Gastroesophageal sphincter (tissue), 3 donors: Measurements from ENCODE around the gene RPL27A.

Experiments used
- EP300 ChIP-seq: sonication (generic); formaldehyde crosslinking; IDR thresholded peaks from one replicate; pipeline ENCODE4 v1.6.1; 2017; ENCODE audit warnings: antibody characterized with exemption, mild to moderate bottlenecking
- TF ChIP-seq, protein P1 (sequence below), 4 experiments: fragments of 200-600 bp in 2 of 4; fragments of 450-650 bp in 2 of 4; sonication (generic) in 1 of 4; IDR thresholded peaks; one replicate each; pipeline ENCODE4 v1.5.1; 2017 to 2019; ENCODE audit warnings: antibody characterized with exemption in 4 of 4, mild to moderate bottlenecking in 2 of 4, moderate library complexity in 2 of 4

DNA sequence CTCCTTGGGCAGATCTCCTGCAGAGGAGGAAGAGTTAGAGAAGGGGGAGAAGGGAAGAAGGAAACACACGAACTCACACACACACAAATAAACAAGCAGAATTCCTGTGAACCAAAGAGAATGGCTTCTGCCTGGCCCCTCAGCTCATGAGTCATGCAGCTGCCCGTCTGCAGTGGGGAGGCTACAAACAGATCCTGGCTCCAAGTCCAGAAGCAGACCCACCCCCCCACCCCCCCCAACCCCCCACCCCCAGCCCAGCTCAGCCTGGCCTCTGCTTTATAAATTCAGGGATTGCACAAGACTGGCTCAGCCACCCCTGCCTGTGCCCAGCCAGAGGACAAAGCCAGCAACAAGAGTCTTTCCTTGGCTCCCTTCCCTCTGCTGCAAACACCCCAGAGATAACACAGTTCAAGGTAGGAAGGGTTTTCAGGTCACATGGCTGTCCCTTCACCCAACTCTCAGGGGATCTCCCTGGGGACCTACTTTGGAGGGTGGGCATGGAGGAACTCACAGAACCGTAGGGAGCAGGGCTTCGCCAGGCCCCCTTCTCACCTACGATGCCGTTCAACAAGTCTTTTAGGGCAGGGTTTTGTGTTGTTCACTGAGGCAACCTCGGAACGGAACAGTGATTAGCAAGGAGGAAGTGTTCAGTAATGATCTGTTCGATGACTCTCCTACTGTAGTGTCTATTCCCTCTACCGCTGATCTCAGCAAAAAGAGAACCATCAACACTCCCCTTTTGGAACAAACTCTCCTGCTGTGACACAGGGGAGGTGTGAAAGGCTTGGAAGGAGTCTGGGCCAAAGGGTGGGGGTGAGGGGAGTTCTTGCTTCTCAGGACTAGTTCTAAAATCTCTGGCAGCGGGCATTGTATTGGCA, 35.5 kb downstream of the RPL27A start:
- no peak for TF ChIP-seq EP300
- TF ChIP-seq, protein P1, sequence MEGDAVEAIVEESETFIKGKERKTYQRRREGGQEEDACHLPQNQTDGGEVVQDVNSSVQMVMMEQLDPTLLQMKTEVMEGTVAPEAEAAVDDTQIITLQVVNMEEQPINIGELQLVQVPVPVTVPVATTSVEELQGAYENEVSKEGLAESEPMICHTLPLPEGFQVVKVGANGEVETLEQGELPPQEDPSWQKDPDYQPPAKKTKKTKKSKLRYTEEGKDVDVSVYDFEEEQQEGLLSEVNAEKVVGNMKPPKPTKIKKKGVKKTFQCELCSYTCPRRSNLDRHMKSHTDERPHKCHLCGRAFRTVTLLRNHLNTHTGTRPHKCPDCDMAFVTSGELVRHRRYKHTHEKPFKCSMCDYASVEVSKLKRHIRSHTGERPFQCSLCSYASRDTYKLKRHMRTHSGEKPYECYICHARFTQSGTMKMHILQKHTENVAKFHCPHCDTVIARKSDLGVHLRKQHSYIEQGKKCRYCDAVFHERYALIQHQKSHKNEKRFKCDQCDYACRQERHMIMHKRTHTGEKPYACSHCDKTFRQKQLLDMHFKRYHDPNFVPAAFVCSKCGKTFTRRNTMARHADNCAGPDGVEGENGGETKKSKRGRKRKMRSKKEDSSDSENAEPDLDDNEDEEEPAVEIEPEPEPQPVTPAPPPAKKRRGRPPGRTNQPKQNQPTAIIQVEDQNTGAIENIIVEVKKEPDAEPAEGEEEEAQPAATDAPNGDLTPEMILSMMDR (IDR thresholded peaks at IDR 0.05): no peak
